GM06990 (cell line): ENCODE data around the gene GRAP2.

ENCODE experiments used
- DNase-seq: peaks from one replicate; pipeline ENCODE4 v3.0.0-alpha.2; 2011; ENCODE audit not compliant: insufficient read length; ENCODE audit errors: extremely low read depth
- H3K27me3 ChIP-seq: replicated peaks from 2 replicates; pipeline ENCODE4 v1.6.0; 2011; ENCODE audit warnings: low read length; ENCODE audit not compliant: control insufficient read depth, insufficient read depth
- H3K36me3 ChIP-seq: 2 replicates; pipeline ENCODE4 v1.5.1; 2011; ENCODE audit warnings: low read length; ENCODE audit not compliant: control insufficient read depth, insufficient read depth
- H3K4me3 ChIP-seq: replicated peaks from 2 replicates; pipeline ENCODE4 v1.5.1; 2011; ENCODE audit warnings: low read depth, mild to moderate bottlenecking, control low read depth, low read length
- TF ChIP-seq, protein P1 (sequence below): IDR thresholded peaks from 2 replicates; pipeline ENCODE4 v1.5.1; 2011; ENCODE audit warnings: low read length, control low read depth, mild to moderate bottlenecking, inconsistent platforms; ENCODE audit not compliant: insufficient read depth, poor library complexity, severe bottlenecking

Gene GRAP2

DNA sequence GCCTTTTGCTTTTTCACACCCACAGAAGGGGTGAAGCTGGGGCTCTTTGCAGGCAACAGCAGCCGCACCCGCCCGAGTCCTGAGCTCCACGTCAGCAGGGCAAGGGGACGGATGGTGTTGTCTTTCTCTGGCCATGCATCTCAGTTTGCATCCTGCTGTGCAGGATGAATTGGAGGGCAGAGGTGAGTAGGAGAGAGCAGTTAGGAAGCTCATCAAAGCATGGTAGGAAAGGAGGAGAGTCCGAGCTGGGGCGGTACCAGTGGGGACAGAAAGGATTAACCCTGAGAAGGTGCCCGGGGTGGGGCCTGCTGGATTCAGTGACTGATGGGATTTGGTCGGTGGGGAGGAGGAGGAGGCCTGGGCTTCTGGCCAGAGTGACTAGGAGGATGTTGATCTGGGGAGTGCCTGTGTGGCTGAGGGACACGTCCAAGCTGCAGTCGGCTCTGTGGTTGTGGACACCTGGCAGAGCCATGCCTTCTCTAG is 108.4 kb downstream of the GRAP2 start:
- TF ChIP-seq, protein P1, sequence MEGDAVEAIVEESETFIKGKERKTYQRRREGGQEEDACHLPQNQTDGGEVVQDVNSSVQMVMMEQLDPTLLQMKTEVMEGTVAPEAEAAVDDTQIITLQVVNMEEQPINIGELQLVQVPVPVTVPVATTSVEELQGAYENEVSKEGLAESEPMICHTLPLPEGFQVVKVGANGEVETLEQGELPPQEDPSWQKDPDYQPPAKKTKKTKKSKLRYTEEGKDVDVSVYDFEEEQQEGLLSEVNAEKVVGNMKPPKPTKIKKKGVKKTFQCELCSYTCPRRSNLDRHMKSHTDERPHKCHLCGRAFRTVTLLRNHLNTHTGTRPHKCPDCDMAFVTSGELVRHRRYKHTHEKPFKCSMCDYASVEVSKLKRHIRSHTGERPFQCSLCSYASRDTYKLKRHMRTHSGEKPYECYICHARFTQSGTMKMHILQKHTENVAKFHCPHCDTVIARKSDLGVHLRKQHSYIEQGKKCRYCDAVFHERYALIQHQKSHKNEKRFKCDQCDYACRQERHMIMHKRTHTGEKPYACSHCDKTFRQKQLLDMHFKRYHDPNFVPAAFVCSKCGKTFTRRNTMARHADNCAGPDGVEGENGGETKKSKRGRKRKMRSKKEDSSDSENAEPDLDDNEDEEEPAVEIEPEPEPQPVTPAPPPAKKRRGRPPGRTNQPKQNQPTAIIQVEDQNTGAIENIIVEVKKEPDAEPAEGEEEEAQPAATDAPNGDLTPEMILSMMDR, result no peak
- DNase-seq, result no peak
- H3K36me3 ChIP-seq, result no peaks in the 10 kb centered on the region
- no peak overlapping the region for H3K4me3 ChIP-seq
- H3K27me3 ChIP-seq, result peaks cover 6% of the 10 kb centered on the region

DNA sequence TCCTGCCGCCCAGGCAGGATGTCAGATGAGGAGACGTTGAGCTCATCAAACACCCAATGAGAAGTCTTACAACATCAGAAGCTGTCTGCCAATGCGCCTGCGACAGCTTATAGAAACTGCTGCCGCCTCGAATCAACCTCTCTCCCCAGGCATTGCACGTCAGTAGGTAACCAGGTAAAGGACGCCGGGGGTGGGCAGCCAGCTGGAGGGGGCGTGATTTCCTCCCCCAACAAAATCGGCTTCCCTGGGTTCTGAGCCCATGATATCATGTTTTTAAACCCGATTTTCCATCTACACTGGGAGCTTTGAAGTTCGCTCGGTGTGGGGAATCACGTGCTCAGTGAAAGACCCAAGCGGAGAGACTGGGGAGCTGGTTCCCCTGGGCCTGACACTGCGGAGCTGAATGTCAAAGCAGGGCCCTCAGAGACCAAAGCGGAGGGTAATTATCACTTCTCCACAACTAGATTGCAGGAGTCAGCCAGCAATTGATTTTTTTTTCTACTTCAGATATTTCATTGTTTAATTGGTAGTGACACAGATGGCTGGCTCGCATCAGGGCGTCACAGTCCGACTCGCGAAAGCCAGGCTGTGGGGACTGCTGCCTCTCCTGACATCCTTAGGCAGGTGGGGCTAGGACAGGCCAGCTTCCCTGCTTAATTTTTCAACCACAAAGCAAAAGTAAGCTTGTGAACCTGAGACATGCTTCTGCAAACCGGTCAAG is 109.2 kb downstream of the GRAP2 start:
- H3K27me3 ChIP-seq, result peaks cover 6% of the 10 kb centered on the region
- H3K36me3 ChIP-seq, result no peaks in the 10 kb centered on the region
- H3K4me3 ChIP-seq, result no peak overlapping the region
- TF ChIP-seq, protein P1, result no peak
- no peak for DNase-seq

DNA sequence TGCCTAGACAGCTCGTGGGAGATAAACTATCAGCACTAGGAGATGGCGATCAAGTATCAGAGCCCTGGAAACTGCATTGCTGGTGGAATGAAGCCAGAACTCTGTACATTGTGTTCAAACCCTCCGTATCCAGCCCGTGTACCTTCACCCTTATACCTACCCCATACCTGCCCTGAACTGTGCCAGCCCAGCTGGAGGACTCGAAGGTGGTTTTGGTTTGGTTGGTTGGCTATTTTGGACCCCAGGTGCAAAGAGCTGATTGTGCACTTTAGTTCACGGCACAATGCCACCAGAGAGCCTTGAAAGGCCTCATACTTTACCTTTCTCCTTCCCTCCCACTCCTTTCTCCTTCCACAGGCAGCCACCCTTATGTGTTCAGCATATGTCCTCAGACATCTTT is 109.9 kb downstream of the GRAP2 start:
- DNase-seq, result no peak
- Histone ChIP-seq H3K27me3 (peaks cover 3% of the 10 kb centered on the region), H3K36me3 (no peaks in the 10 kb centered on the region), H3K4me3 (no peak overlapping the region)
- TF ChIP-seq, protein P1, result no peak

DNA sequence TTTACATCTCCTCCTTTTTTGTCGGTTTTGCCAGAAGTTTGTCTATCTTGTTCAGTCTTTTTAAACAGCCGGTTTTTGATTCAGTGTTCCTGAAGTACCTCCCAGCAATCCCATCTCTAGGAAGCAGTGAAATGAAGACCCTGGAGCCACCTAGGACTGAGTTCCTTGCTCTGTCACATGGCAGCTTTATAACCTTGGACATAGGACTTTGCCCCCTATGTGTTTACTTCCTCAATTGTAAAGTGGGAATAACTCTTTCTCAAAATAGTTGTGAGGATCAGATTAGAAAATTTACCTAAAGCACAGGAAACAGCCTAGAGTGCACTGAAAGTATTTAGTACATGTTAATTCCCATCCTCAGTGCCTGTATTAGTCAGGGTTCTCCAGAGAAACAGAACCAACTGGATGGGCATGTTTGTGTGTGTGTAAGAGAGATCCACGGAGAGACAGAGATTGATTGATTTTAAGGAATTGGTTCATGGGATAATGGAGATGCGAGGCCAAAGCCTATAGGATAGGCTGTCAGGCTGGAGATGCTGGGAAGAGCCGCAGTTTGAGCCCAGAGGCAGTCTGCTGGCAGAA is 113.9 kb downstream of the GRAP2 start:
- no peak for DNase-seq
- H3K4me3 ChIP-seq, result no peak overlapping the region
- TF ChIP-seq, protein P1, result no peak
- no peaks in the 10 kb centered on the region for H3K36me3 ChIP-seq
- H3K27me3 ChIP-seq, result peaks cover 2% of the 10 kb centered on the region

DNA sequence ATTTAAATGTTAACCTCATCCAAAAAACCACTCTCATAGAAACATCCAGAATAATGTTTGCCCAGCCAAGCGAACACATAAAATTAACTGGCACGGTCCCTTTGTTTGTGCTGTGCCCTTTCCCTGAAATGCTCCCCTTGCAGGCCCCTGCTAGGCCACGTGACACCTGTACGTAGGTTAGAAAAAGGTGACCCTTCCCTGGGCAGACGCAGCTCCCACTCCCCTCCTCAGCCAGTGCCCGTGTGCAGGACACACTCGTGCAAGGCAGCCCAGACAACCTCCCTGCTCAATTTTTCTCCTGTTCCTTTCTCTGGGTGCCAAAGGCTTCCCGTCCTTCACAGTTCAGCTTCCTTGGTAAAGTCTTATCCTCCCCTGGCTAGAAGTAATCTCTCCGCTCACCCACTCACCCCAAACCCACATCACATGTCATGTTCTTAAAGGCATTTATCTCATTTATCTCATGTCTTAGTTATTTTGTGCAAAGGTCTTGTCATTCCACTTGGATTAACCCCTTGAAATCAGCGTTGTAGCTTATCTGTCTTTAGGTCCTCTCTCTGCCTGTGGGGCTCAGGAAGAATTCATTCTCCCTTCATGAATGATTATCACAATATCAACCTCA is 114.6 kb downstream of the GRAP2 start:
- Histone ChIP-seq H3K4me3 (no peak overlapping the region), H3K27me3 (peaks cover 1% of the 10 kb centered on the region), H3K36me3 (no peaks in the 10 kb centered on the region)
- TF ChIP-seq, protein P1, result no peak
- DNase-seq, result no peak
